K562 (cell line): ENCODE results near the gene PTPRR. TPM values are rescaled to one million over a fixed set of nuclear protein-coding genes. Genes with fewer than 3 reads are reported as not detected.

Experiments used
- ATAC-seq: fragments of 200-7000 bp; cut with Tn5 transposase; 3 replicates; pipeline ENCODE4 v1.9.1; 2020; ENCODE audit warnings: moderate library complexity
- BruUV-seq: library from RNA; stranded (reverse); fragments of 400-500 nt; replicated peaks from 2 replicates; lab custom pipeline; 2021; lab: Mats Ljungman, UMichigan
- CTCF ChIA-PET: fragments of 300-600 bp; formaldehyde crosslinking; extraction: SDS; loops from one replicate; lab custom pipeline; 2021; ENCODE audit warnings: low intra/inter-chr PET ratio; lab: Yijun Ruan, JAX
- POLR2A ChIA-PET: fragments of 300-600, 350-650 bp; sonication (Branson Sonifier 250); formaldehyde crosslinking; extraction: SDS; loops from one replicate; lab custom pipeline; 2021; ENCODE audit warnings: antibody characterized with exemption, inconsistent platforms; lab: Yijun Ruan, JAX
- DNase-seq, 4 experiments: peaks; one replicate each; pipeline versions ENCODE4 v3.0.0 to v3.0.0-alpha.2; 2011 to 2018; ENCODE audit warnings: low spot score in 3 of 4, mixed read lengths in 3 of 4; ENCODE audit errors: extremely low read depth in 1 of 4
- FAIRE-seq: peaks from 2 replicates; lab custom pipeline; 2011; peaks lifted over from hg19 to GRCh38; lab: Jason Lieb, UNC
- H2AFZ ChIP-seq: 2 replicates; pipeline ENCODE4 v1.6.0; 2011; ENCODE audit warnings: low read depth, low read length, control low read depth, inconsistent platforms
- H3K27ac ChIP-seq: fragments of 200-600 bp; 3 replicates; pipeline ENCODE4 v1.8.0; 2011; ENCODE audit warnings: low read depth, mild to moderate bottlenecking, control low read depth, inconsistent platforms, low read length, moderate library complexity, mixed read lengths; ENCODE audit errors: extremely low read depth
- H3K27me3 ChIP-seq, 2 experiments: fragments of 300-600 bp in 1 of 2; 2 replicates in 1 of 2; 3 replicates in 1 of 2; pipeline versions ENCODE4 v1.6.0 to v1.8.0; 2011; ENCODE audit warnings: inconsistent platforms in 2 of 2, low read length in 2 of 2, mild to moderate bottlenecking in 1 of 2, mixed read lengths in 1 of 2, moderate library complexity in 1 of 2; ENCODE audit not compliant: control insufficient read depth in 2 of 2, insufficient read depth in 2 of 2
- H3K36me3 ChIP-seq: fragments of 300-600 bp; 3 replicates; pipeline ENCODE4 v1.8.0; 2011; ENCODE audit warnings: mild to moderate bottlenecking, low read length, inconsistent platforms; ENCODE audit not compliant: control insufficient read depth, insufficient read depth
- H3K4me1 ChIP-seq, 2 experiments: fragments of 200-600 bp in 1 of 2; replicated peaks in 1 of 2; 2 replicates in 1 of 2; 3 replicates in 1 of 2; pipeline versions ENCODE4 v1.5.1 to v1.8.0; 2011; ENCODE audit warnings: inconsistent platforms in 2 of 2, low read length in 2 of 2, mild to moderate bottlenecking in 1 of 2, mixed read lengths in 1 of 2, moderate library complexity in 1 of 2; ENCODE audit not compliant: control insufficient read depth in 2 of 2, insufficient read depth in 2 of 2
- H3K4me2 ChIP-seq: 2 replicates; pipeline ENCODE4 v1.6.1; 2011; ENCODE audit warnings: low read length, control low read depth, inconsistent platforms, mixed read lengths; ENCODE audit not compliant: insufficient read depth
- H3K4me3 ChIP-seq: fragments of 200-600 bp; sonication (generic), shearing (Covaris generic); 2 replicates; pipeline ENCODE4 v1.5.1; 2016; ENCODE audit warnings: control low read depth, inconsistent platforms
- H3K79me2 ChIP-seq: fragments of 200-600 bp; 3 replicates; pipeline ENCODE4 v1.8.0; 2011; ENCODE audit warnings: low read length, inconsistent platforms; ENCODE audit not compliant: control insufficient read depth, insufficient read depth
- H3K9ac ChIP-seq, 2 experiments: 2 replicates each; pipeline versions ENCODE4 v1.6.0 to v1.6.1; 2011; ENCODE audit warnings: low read depth in 2 of 2, low read length in 2 of 2, control low read depth in 1 of 2, inconsistent platforms in 1 of 2, mild to moderate bottlenecking in 1 of 2, mixed read lengths in 1 of 2; ENCODE audit not compliant: insufficient read depth in 1 of 2
- H3K9me1 ChIP-seq: one replicate; pipeline ENCODE4 v1.6.0; 2011; ENCODE audit warnings: inconsistent platforms, mild to moderate bottlenecking, low read length, moderate library complexity; ENCODE audit not compliant: control insufficient read depth, insufficient read depth
- H3K9me3 ChIP-seq: replicated peaks from 2 replicates; pipeline ENCODE4 v1.5.1; 2011; ENCODE audit warnings: low read depth, low read length, inconsistent platforms; ENCODE audit not compliant: control insufficient read depth, insufficient read depth
- H4K20me1 ChIP-seq: replicated peaks from 2 replicates; pipeline ENCODE4 v1.6.1; 2011; ENCODE audit warnings: low read length, inconsistent platforms, mixed read lengths; ENCODE audit not compliant: control insufficient read depth, insufficient read depth
- CEBPG ChIP-seq, 3 experiments: fragments of 200-800 bp in 1 of 3; sonication (Bioruptor generic) in 1 of 3; sonication (generic) in 1 of 3; formaldehyde crosslinking in 1 of 3; IDR thresholded peaks in 2 of 3; conservative IDR thresholded peaks in 1 of 3; 2 replicates each; pipeline versions ENCODE4 v1.6.1 to v1.8.0; 2016 to 2022; ENCODE audit warnings: missing compliant biosample characterization in 2 of 3, missing genetic modification characterization in 2 of 3, mild to moderate bottlenecking in 1 of 3, missing genetic modification reagents in 1 of 3
- CREB1 ChIP-seq, 2 experiments: sonication (generic) in 1 of 2; formaldehyde crosslinking in 1 of 2; IDR thresholded peaks; 2 replicates each; pipeline versions ENCODE4 v1.6.1 to v1.8.0; 2012 to 2022; ENCODE audit warnings: inconsistent platforms in 1 of 2, mild to moderate bottlenecking in 1 of 2, missing genetic modification reagents in 1 of 2, moderate library complexity in 1 of 2
- EP300 ChIP-seq: IDR thresholded peaks from 2 replicates; pipeline ENCODE4 v1.6.1; 2012; ENCODE audit warnings: low read length, improper control_type of control experiment
- NBN ChIP-seq: fragments of 450-650 bp; IDR thresholded peaks from 2 replicates; pipeline ENCODE4 v1.6.1; 2016; ENCODE audit warnings: low read depth, mild to moderate bottlenecking
- NFRKB ChIP-seq: fragments of 450-650 bp; IDR thresholded peaks from 2 replicates; pipeline ENCODE4 v1.6.1; 2016; ENCODE audit warnings: low read depth
- ZNF12 ChIP-seq: sonication (generic); formaldehyde crosslinking; IDR thresholded peaks from 2 replicates; pipeline ENCODE4 v1.4.0; 2020; ENCODE audit warnings: mild to moderate bottlenecking, missing genetic modification reagents
- ZNF143 ChIP-seq: sonication (generic); formaldehyde crosslinking; IDR thresholded peaks from 2 replicates; pipeline ENCODE4 v1.9.0; 2022; ENCODE audit warnings: mild to moderate bottlenecking, missing genetic modification reagents
- ZNF444 ChIP-seq: fragments of 250-450 bp; sonication (Bioruptor Pico); IDR thresholded peaks from 2 replicates; pipeline ENCODE4 v1.4.0; 2020; ENCODE audit warnings: mild to moderate bottlenecking, moderate library complexity
- ZNF644 ChIP-seq: fragments of 200-800 bp; sonication (Bioruptor generic); IDR thresholded peaks from 2 replicates; pipeline ENCODE4 v1.6.1; 2016; ENCODE audit warnings: low read depth, missing genetic modification characterization, missing compliant biosample characterization
- WGBS: fragments of 100-300 bp; shearing (Covaris generic); methylation state at CpG from one replicate; pipeline ENCODE4 v1.1.6; 2016; ENCODE audit warnings: low coverage, mixed read lengths; ENCODE audit not compliant: insufficient coverage; ENCODE audit errors: missing lambda C conversion rate; 5-methylcytosine and 5-hydroxymethylcytosine counted together
- in situ Hi-C: fragments of 300-500 bp; cut with MboI; formaldehyde crosslinking; loops from 4 replicates; pipeline ENCODE4 v1.15.0; 2018; ENCODE audit warnings: inconsistent platforms, mixed read lengths
- intact Hi-C: fragments of 100-400 bp; cut with micrococcal nuclease; formaldehyde crosslinking; loops from 2 replicates; pipeline ENCODE4 v1.14.2; 2022
- polyA plus RNA-seq, 8 experiments: library from polyadenylated mRNA; depleted of rRNA in 4 of 8; stranded (reverse) in 5 of 8; unstranded in 3 of 8; fragments of >200 nt; fragmentation: Nextera tagmentation in 2 of 8; fragmentation: Illumina TruSeq in 1 of 8; extraction: Ambion mirVana in 2 of 8; extraction: Trizol in 1 of 8; gene quantifications; 2 replicates each; pipeline versions ENCODE4 v1.2.1 to v1.2.3, GENCODE V29; 2011 to 2014; ENCODE audit warnings: inconsistent platforms in 1 of 8, missing spikeins in 1 of 8
- total RNA-seq, 7 experiments: library from RNA; depleted of rRNA in 6 of 7; stranded (reverse); fragments of >200 nt in 6 of 7; fragmentation: Illumina TruSeq in 2 of 7; extraction: Trizol in 2 of 7; gene quantifications; 2 replicates each; pipeline versions ENCODE4 v1.2.1 to v1.2.3, GENCODE V29; 2011 to 2021; ENCODE audit warnings: low replicate concordance in 1 of 7
- TF ChIP-seq, protein P1 (sequence below): fragments of 250-450 bp; sonication (Bioruptor Pico); IDR thresholded peaks from 2 replicates; pipeline ENCODE4 v1.9.0; 2021; ENCODE audit warnings: mild to moderate bottlenecking
- TF ChIP-seq, protein P2 (sequence below): fragments of 200-600 bp; sonication (generic); IDR thresholded peaks from one replicate; pipeline ENCODE4 v1.6.1; 2012; ENCODE audit warnings: mild to moderate bottlenecking, low read depth, low read length, inconsistent platforms

PTPRR gene
- total and polyA plus RNA-seq, 9 of the 15 experiments (the other 6 are each of a cell fraction or from before 2014, with no cell fraction given), result 6.6 to 41.7 (median 12.3) TPM

DNA sequence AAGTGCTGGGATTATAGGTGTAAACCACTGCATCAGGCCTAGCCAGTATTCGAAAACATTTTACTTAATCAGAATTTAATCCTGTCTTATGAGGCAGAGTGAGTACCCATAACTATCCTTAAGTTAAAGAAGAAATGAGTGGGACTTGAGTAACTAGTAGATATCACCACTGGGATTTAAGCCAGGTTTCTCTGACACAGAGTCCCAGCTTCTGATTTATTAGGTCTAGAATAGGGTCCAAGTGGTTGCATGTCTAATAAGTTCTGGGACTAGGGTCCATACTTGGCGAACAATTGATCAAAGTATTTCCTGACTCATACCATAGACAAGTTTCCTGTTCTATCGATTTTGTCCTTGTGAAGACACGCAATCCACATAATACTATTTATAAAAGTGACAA lies 302.2 kb downstream of the PTPRR start:
- H3K4me2 ChIP-seq, result no peak overlapping the region
- BruUV-seq, result no TSS peak
- peaks cover 0 to 7% of the 10 kb centered on the region in 2 experiments; a peak in 3 of 5 replicates for H3K4me1 ChIP-seq
- no peaks in the 10 kb centered on the region for H3K79me2 ChIP-seq
- H3K4me3 ChIP-seq, result no peak overlapping the region
- in situ Hi-C loops, result no loop called here
- no peak overlapping the region for H3K27ac ChIP-seq
- peaks cover 13% of the 10 kb centered on the region; the same call in 1 of the 3 replicates for H3K36me3 ChIP-seq
- FAIRE-seq, result no peak
- H3K9me1 ChIP-seq, result no peaks in the 10 kb centered on the region
- TF ChIP-seq, protein P1, sequence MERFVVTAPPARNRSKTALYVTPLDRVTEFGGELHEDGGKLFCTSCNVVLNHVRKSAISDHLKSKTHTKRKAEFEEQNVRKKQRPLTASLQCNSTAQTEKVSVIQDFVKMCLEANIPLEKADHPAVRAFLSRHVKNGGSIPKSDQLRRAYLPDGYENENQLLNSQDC (CRISPR knock-in tag), result no peak
- TF ChIP-seq ZNF444 (CRISPR knock-in tag), result no peak
- TF ChIP-seq EP300, result no peak
- TF ChIP-seq ZNF12 (CRISPR knock-in tag), result no peak
- TF ChIP-seq, protein P2, sequence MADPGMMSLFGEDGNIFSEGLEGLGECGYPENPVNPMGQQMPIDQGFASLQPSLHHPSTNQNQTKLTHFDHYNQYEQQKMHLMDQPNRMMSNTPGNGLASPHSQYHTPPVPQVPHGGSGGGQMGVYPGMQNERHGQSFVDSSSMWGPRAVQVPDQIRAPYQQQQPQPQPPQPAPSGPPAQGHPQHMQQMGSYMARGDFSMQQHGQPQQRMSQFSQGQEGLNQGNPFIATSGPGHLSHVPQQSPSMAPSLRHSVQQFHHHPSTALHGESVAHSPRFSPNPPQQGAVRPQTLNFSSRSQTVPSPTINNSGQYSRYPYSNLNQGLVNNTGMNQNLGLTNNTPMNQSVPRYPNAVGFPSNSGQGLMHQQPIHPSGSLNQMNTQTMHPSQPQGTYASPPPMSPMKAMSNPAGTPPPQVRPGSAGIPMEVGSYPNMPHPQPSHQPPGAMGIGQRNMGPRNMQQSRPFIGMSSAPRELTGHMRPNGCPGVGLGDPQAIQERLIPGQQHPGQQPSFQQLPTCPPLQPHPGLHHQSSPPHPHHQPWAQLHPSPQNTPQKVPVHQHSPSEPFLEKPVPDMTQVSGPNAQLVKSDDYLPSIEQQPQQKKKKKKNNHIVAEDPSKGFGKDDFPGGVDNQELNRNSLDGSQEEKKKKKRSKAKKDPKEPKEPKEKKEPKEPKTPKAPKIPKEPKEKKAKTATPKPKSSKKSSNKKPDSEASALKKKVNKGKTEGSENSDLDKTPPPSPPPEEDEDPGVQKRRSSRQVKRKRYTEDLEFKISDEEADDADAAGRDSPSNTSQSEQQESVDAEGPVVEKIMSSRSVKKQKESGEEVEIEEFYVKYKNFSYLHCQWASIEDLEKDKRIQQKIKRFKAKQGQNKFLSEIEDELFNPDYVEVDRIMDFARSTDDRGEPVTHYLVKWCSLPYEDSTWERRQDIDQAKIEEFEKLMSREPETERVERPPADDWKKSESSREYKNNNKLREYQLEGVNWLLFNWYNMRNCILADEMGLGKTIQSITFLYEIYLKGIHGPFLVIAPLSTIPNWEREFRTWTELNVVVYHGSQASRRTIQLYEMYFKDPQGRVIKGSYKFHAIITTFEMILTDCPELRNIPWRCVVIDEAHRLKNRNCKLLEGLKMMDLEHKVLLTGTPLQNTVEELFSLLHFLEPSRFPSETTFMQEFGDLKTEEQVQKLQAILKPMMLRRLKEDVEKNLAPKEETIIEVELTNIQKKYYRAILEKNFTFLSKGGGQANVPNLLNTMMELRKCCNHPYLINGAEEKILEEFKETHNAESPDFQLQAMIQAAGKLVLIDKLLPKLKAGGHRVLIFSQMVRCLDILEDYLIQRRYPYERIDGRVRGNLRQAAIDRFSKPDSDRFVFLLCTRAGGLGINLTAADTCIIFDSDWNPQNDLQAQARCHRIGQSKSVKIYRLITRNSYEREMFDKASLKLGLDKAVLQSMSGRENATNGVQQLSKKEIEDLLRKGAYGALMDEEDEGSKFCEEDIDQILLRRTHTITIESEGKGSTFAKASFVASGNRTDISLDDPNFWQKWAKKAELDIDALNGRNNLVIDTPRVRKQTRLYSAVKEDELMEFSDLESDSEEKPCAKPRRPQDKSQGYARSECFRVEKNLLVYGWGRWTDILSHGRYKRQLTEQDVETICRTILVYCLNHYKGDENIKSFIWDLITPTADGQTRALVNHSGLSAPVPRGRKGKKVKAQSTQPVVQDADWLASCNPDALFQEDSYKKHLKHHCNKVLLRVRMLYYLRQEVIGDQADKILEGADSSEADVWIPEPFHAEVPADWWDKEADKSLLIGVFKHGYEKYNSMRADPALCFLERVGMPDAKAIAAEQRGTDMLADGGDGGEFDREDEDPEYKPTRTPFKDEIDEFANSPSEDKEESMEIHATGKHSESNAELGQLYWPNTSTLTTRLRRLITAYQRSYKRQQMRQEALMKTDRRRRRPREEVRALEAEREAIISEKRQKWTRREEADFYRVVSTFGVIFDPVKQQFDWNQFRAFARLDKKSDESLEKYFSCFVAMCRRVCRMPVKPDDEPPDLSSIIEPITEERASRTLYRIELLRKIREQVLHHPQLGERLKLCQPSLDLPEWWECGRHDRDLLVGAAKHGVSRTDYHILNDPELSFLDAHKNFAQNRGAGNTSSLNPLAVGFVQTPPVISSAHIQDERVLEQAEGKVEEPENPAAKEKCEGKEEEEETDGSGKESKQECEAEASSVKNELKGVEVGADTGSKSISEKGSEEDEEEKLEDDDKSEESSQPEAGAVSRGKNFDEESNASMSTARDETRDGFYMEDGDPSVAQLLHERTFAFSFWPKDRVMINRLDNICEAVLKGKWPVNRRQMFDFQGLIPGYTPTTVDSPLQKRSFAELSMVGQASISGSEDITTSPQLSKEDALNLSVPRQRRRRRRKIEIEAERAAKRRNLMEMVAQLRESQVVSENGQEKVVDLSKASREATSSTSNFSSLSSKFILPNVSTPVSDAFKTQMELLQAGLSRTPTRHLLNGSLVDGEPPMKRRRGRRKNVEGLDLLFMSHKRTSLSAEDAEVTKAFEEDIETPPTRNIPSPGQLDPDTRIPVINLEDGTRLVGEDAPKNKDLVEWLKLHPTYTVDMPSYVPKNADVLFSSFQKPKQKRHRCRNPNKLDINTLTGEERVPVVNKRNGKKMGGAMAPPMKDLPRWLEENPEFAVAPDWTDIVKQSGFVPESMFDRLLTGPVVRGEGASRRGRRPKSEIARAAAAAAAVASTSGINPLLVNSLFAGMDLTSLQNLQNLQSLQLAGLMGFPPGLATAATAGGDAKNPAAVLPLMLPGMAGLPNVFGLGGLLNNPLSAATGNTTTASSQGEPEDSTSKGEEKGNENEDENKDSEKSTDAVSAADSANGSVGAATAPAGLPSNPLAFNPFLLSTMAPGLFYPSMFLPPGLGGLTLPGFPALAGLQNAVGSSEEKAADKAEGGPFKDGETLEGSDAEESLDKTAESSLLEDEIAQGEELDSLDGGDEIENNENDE, result no peak
- no peak for TF ChIP-seq CEBPG (CRISPR knock-in tag; IDR thresholded peaks at IDR 0.05)
- no peak for TF ChIP-seq CEBPG (tag; conservative IDR thresholded peaks at IDR 0.05 in 1 of 2, IDR thresholded peaks at IDR 0.05 in 1 of 2)
- no peak for TF ChIP-seq NBN
- TF ChIP-seq NFRKB, result no peak
- TF ChIP-seq ZNF143 (CRISPR knock-in tag), result no peak
- TF ChIP-seq ZNF644 (tag), result no peak
- TF ChIP-seq CREB1 (IDR thresholded peaks at IDR 0.05), result no peak
- TF ChIP-seq CREB1 (CRISPR knock-in tag; IDR thresholded peaks at IDR 0.05), result no peak
- POLR2A ChIA-PET, result interaction anchor here (0.6 kb wide), 1 partner anchor 107 kb away, joined by 3 read pairs; no protein-coding TSS in a partner anchor
- CTCF ChIA-PET, result no interaction called here
- no peak overlapping the region for H2AFZ ChIP-seq
- ATAC-seq, result no peak
- no peaks in the 10 kb centered on the region for H4K20me1 ChIP-seq
- H3K9ac ChIP-seq, result no peak overlapping the region
- no peak for DNase-seq
- H3K27me3 ChIP-seq, result no peaks in the 10 kb centered on the region
- H3K9me3 ChIP-seq, result no peaks in the 10 kb centered on the region
- intact Hi-C loops, result no loop called here
- 92% methylated on average over 4 of the region's 4 CpGs for WGBS
